Left colon (tissue), 2 donors: ENCODE measurements around the gene RPL29. TPM values are rescaled to one million over a fixed set of nuclear protein-coding genes. Genes with fewer than 3 reads are reported as not detected.

ENCODE experiments used
- ATAC-seq: fragments of 200-7000 bp; cut with Tn5 transposase; one replicate; pipeline ENCODE4 v1.9.1; 2020; ENCODE audit warnings: mild to moderate bottlenecking, moderate library complexity
- DNase-seq, 2 donors: peaks; one replicate each; pipeline ENCODE4 v3.0.0-alpha.2; 2020
- intact Hi-C, 2 donors: fragments of 100-400 bp; cut with DNase I in 1 of 2; cut with micrococcal nuclease in 1 of 2; formaldehyde crosslinking; loops; one replicate each; pipeline versions ENCODE4 v1.11.2 to v1.14.0; 2022; cut with DNase I, micrococcal nuclease
- total RNA-seq, 2 donors: library from RNA; stranded (reverse); fragmentation: NEBNext Ultra II Directional; extraction: Animal tissue kit (Norgen Biotek cat#: 25700); gene quantifications; one replicate each; pipeline ENCODE4 v1.2.1, GENCODE V29; 2021
- donor health status: DM: no; HTN: no; CAD: no.
- donor health status: DM: yes; HTN: yes; CAD: no.

Gene RPL29
- total RNA-seq, 2 donors from 2014 or later: 894 to 910 TPM

- intact Hi-C loops: no loop called here
- DNase-seq (no peak), ATAC-seq (no peak)
These were observed 24.3 kb downstream of the RPL29 start for GRCh38 chr3:51971350-51971749.

GRCh38 chr3:51970606-51971300, 24.9 kb downstream of the RPL29 start:
- ATAC-seq: no peak
- intact Hi-C loops: no loop called here
- peak in 1 of 2 donors; percentile 57 for DNase-seq

GRCh38 chr3:51969841-51970240, 25.9 kb downstream of the RPL29 start:
- DNase-seq (no peak), ATAC-seq (no peak)
- intact Hi-C loops: no loop called here

GRCh38 chr3:51968883-51969678, 26.6 kb downstream of the RPL29 start:
- ATAC-seq (no peak), DNase-seq (no peak)
- intact Hi-C loops: no loop called here

- ATAC-seq: peak; percentile 15
- intact Hi-C loops: no loop called here
- DNase-seq: peak in 1 of 2 donors; percentile 48
These were observed 27.4 kb downstream of the RPL29 start for GRCh38 chr3:51968170-51968775.

- ATAC-seq (peak; percentile 69), DNase-seq (peak; percentile 63 to 67)
- intact Hi-C loops: no loop called here
These were observed 28.1 kb downstream of the RPL29 start, which contains the start of gene PCBP4 for GRCh38 chr3:51967384-51968169. Gene PCBP4, minus strand, starts transcription at chr3:51967454. Its CDS starts 6,214 bp downstream, at chr3:51961240.

- DNase-seq (no peak), ATAC-seq (peak; percentile 58)
- intact Hi-C loops: no loop called here
These were observed 28.7 kb downstream of the RPL29 start for GRCh38 chr3:51966922-51967383.

GRCh38 chr3:51966486-51966885, 29.2 kb downstream of the RPL29 start:
- intact Hi-C loops: no loop called here
- ATAC-seq: no peak
- DNase-seq: no peak

- ATAC-seq (no peak), DNase-seq (no peak)
- intact Hi-C loops: no loop called here
These were observed 29.7 kb downstream of the RPL29 start for GRCh38 chr3:51966016-51966415.

- ATAC-seq (no peak), DNase-seq (no peak)
- intact Hi-C loops: no loop called here
These were observed 31.2 kb downstream of the RPL29 start for GRCh38 chr3:51964521-51964920.

- ATAC-seq (no peak), DNase-seq (no peak)
- intact Hi-C loops: no loop called here
These were observed 31.7 kb downstream of the RPL29 start for GRCh38 chr3:51963951-51964451.

- ATAC-seq (no peak), DNase-seq (no peak)
- intact Hi-C loops: no loop called here
These were observed 32.7 kb downstream of the RPL29 start for GRCh38 chr3:51962854-51963530.

GRCh38 chr3:51961602-51962569, 33.8 kb downstream of the RPL29 start:
- intact Hi-C loops: no loop called here
- ATAC-seq (peak; percentile 49), DNase-seq (no peak)

- intact Hi-C loops: no loop called here
- ATAC-seq (no peak), DNase-seq (no peak)
These were observed 34.7 kb downstream of the RPL29 start for GRCh38 chr3:51961011-51961410.

- DNase-seq (no peak), ATAC-seq (no peak)
- intact Hi-C loops: no loop called here
These were observed 35.3 kb downstream of the RPL29 start for GRCh38 chr3:51960386-51960785.

- intact Hi-C loops: no loop called here
- no peak for ATAC-seq
- no peak for DNase-seq
These were observed 36.0 kb downstream of the RPL29 start for GRCh38 chr3:51959651-51960050.
